ENCODE data around the gene FYCO1. TPM values are rescaled to one million over a fixed set of nuclear protein-coding genes. Genes with fewer than 3 reads are reported as not detected.

Gene FYCO1
- total and polyA plus RNA-seq, 2 of the 13 experiments (the other 11 are each of a cell fraction or from before 2014, with no cell fraction given): 2.7 to 4.2 TPM

- TF ChIP-seq ZMAT5 (CRISPR knock-in tag; IDR thresholded peaks at IDR 0.05; ENCODE audit: borderline replicate concordance, low read depth): no peak
- TF ChIP-seq GPN1 (CRISPR knock-in tag; IDR thresholded peaks at IDR 0.05; ENCODE audit: borderline replicate concordance): no peak
- no peak; the same call in 1 of the 2 replicates for TF ChIP-seq TOE1 (CRISPR knock-in tag; IDR thresholded peaks at IDR 0.05)
- no peak for TF ChIP-seq FIP1L1 (IDR thresholded peaks at IDR 0.05; ENCODE audit: borderline replicate concordance, insufficient read depth, low read depth, low read length)
- no peak for TF ChIP-seq ZFYVE20 (CRISPR knock-in tag; IDR thresholded peaks at IDR 0.05; ENCODE audit: borderline replicate concordance, low read depth)
- peak; percentile 20; the same call in 1 of the 2 replicates for TF ChIP-seq ZNF318 (CRISPR knock-in tag; IDR thresholded peaks at IDR 0.05)
- no peak for TF ChIP-seq PHF5A (CRISPR knock-in tag; IDR thresholded peaks at IDR 0.05; ENCODE audit: low read depth, unreplicated experiment)
- TF ChIP-seq DNMT1 (CRISPR knock-in tag; IDR thresholded peaks at IDR 0.05): 0 out of 2 replicates have a peak, but pooled peaks have one; percentile 75
- TF ChIP-seq ISL2 (CRISPR knock-in tag; IDR thresholded peaks at IDR 0.05): peak; percentile 26; the same call in 1 of the 2 replicates
- TF ChIP-seq ZNF468 (CRISPR knock-in tag; IDR thresholded peaks at IDR 0.05): no peak
- no peak for TF ChIP-seq ZNF558 (CRISPR knock-in tag; IDR thresholded peaks at IDR 0.05; ENCODE audit: borderline replicate concordance)
- peak; percentile 71; the same call in 1 of the 2 replicates for TF ChIP-seq SAFB2 (CRISPR knock-in tag; IDR thresholded peaks at IDR 0.05; ENCODE audit: borderline replicate concordance, low read depth)
- TF ChIP-seq ZFP1 (CRISPR knock-in tag; IDR thresholded peaks at IDR 0.05): peak; percentile 33; the same call in 1 of the 2 replicates
- TF ChIP-seq ZUFSP (CRISPR knock-in tag; IDR thresholded peaks at IDR 0.05; ENCODE audit: borderline replicate concordance): no peak
- no peak for TF ChIP-seq FOXJ3 (CRISPR knock-in tag; IDR thresholded peaks at IDR 0.05; ENCODE audit: borderline replicate concordance)
- TF ChIP-seq ZNF768 (CRISPR knock-in tag; IDR thresholded peaks at IDR 0.05): peak; percentile 39; the same call in 1 of the 2 replicates
- peak; percentile 74 for TF ChIP-seq TBX2 (CRISPR knock-in tag; IDR thresholded peaks at IDR 0.05; ENCODE audit: borderline replicate concordance)
- no peak for TF ChIP-seq MYNN (CRISPR knock-in tag; IDR thresholded peaks at IDR 0.05; ENCODE audit: low read depth)
Observed at GRCh38 chr3:45995236-45996192, at the start of gene FYCO1 (continued).

Measured in HepG2 (cell line).